ENCODE measurements around the gene PRSS21.

The PRSS21 gene

DNA sequence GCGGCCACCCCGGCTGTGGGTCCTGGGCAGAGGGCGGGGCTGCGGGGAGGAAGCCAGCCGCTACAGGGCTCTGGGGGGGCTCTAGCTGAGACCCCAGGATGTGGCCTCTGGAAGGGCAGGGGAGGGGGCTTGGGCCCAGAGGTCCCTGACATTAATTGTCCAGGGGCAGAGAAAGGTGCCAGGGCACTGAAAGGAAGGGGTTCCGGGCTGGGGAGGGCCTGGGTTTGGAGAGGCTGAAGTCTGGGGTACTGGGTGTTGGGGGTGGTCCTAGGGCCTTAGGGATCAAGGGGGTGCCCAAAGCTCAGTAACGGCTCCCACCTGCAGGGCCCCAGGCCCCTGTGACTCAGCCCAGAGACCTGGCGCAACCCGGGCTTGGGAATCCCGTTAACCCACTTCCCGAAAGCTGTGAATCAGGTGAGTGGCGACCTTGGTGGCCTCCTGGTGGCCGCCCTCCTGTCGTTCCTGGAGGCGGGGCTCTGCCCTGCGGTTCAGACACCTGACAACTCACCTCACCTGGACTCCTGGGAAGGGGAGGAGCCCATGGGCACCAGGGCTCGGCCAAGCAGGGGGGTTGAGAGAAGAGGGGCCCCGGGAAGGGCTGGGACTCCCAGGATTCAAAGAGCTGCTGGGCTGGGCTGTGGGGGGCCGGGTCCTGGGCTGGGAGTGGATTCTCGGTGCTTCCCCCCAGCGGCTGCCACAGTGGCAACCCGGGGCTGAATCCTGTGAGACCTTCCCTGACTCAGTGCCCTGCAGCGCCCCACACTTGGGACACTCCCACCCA is 41.4 kb downstream of the PRSS21 start:
- no peak for DNase-seq (ENCODE audit: low read depth in 1 of 2, low spot score in 1 of 2)
- no peak overlapping the region for H3K27ac ChIP-seq (replicated peaks)

DNA sequence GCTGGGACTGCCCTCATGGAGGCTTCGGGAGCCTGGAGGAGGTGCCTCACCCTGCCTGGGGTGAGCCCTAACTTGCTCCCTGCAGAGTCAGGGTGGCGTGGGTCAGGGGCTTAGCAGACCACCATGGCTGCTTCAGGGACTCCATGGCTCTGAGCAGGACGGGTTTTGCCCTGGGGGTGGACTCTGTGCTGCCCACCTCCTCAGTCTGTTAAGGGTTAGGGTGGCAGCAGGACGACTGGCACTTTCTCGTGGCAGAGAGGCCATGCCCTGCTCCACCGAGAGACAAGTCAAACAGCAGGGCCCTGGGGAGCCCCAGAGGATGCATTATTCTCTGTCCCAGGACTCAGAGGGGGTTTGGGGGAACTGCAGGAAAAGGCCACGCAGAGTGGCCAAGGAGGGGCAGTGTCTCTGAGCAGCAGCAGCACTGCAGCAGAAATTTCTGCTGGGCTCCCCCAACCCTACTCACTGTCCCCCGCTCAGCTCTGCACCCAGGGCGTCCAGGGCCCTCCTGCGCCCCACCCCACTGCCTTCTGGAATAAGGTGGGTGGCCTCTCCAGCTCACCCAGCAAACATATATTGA is 42.7 kb downstream of the PRSS21 start:
- TF ChIP-seq GABPA (IDR thresholded peaks at IDR 0.05; ENCODE audit: low read depth) (no peak), SPI1 (IDR thresholded peaks at IDR 0.05; ENCODE audit: borderline replicate concordance, low read depth) (no peak), POLR2AphosphoS5 (IDR thresholded peaks at IDR 0.05; ENCODE audit: low read depth) (no peak)
- TF ChIP-seq, protein P1, sequence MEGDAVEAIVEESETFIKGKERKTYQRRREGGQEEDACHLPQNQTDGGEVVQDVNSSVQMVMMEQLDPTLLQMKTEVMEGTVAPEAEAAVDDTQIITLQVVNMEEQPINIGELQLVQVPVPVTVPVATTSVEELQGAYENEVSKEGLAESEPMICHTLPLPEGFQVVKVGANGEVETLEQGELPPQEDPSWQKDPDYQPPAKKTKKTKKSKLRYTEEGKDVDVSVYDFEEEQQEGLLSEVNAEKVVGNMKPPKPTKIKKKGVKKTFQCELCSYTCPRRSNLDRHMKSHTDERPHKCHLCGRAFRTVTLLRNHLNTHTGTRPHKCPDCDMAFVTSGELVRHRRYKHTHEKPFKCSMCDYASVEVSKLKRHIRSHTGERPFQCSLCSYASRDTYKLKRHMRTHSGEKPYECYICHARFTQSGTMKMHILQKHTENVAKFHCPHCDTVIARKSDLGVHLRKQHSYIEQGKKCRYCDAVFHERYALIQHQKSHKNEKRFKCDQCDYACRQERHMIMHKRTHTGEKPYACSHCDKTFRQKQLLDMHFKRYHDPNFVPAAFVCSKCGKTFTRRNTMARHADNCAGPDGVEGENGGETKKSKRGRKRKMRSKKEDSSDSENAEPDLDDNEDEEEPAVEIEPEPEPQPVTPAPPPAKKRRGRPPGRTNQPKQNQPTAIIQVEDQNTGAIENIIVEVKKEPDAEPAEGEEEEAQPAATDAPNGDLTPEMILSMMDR (IDR thresholded peaks at IDR 0.05; ENCODE audit: insufficient read depth, low read length) = no peak
- TF ChIP-seq, protein P2, sequence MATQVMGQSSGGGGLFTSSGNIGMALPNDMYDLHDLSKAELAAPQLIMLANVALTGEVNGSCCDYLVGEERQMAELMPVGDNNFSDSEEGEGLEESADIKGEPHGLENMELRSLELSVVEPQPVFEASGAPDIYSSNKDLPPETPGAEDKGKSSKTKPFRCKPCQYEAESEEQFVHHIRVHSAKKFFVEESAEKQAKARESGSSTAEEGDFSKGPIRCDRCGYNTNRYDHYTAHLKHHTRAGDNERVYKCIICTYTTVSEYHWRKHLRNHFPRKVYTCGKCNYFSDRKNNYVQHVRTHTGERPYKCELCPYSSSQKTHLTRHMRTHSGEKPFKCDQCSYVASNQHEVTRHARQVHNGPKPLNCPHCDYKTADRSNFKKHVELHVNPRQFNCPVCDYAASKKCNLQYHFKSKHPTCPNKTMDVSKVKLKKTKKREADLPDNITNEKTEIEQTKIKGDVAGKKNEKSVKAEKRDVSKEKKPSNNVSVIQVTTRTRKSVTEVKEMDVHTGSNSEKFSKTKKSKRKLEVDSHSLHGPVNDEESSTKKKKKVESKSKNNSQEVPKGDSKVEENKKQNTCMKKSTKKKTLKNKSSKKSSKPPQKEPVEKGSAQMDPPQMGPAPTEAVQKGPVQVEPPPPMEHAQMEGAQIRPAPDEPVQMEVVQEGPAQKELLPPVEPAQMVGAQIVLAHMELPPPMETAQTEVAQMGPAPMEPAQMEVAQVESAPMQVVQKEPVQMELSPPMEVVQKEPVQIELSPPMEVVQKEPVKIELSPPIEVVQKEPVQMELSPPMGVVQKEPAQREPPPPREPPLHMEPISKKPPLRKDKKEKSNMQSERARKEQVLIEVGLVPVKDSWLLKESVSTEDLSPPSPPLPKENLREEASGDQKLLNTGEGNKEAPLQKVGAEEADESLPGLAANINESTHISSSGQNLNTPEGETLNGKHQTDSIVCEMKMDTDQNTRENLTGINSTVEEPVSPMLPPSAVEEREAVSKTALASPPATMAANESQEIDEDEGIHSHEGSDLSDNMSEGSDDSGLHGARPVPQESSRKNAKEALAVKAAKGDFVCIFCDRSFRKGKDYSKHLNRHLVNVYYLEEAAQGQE (IDR thresholded peaks at IDR 0.05; ENCODE audit: insufficient replicate concordance, low read depth) = no peak
- peaks cover 15% of the 10 kb centered on the region for H3K27me3 ChIP-seq (ENCODE audit: insufficient read depth, poor library complexity, severe bottlenecking)
- no peak overlapping the region for H3K4me3 ChIP-seq (replicated peaks; ENCODE audit: insufficient read depth, low read length)
- no peak for DNase-seq (ENCODE audit: low read depth in 1 of 2, low spot score in 1 of 2)
- no peak overlapping the region for H3K27ac ChIP-seq (replicated peaks)

More for the DNA sequence above, 41.4 kb downstream of the PRSS21 start:
- TF ChIP-seq, protein P1 (IDR thresholded peaks at IDR 0.05; ENCODE audit: insufficient read depth, low read length) = no peak
- TF ChIP-seq, protein P2 (IDR thresholded peaks at IDR 0.05; ENCODE audit: insufficient replicate concordance, low read depth) = no peak
- TF ChIP-seq SPI1 (IDR thresholded peaks at IDR 0.05; ENCODE audit: borderline replicate concordance, low read depth) (no peak), GABPA (IDR thresholded peaks at IDR 0.05; ENCODE audit: low read depth) (no peak), POLR2AphosphoS5 (IDR thresholded peaks at IDR 0.05; ENCODE audit: low read depth) (no peak)
- Histone ChIP-seq H3K27me3 (ENCODE audit: insufficient read depth, poor library complexity, severe bottlenecking) (peaks cover 15% of the 10 kb centered on the region), H3K4me3 (replicated peaks; ENCODE audit: insufficient read depth, low read length) (no peak overlapping the region)

DNA sequence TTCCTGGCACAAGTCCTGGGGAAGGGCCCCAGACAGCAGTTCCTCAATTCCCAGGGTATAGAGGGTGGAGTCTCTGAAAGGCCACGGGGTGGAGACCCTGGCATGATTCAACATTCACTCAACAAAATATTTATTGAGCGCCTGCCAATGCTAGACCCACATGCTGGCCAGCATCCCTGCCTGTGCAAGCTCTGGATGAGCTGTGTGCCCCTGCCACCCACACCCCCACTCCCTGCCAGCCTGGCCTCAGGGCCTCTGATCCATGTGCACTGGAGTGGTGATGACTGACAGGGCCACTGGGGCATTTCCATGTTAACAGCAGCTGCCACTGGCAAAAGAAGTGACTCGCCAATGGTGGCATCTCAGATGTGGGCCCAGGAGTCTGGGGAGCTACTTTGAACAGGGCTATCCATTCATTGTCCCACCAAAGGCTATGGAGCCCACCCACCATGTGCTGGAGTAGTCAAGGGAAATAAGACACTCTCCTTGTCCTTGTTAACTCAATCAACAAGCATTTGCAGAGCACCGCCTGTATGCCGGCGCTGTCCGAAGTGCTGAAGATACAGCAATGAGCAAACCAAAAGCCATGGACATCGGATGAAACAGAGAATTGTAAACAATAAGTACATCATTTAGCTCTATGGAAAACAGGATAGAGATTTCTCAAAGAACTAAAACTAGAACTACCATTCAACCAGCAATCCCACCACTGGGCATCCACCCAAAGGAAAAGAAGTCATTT is 44.0 kb downstream of the PRSS21 start:
- TF ChIP-seq, protein P2 (IDR thresholded peaks at IDR 0.05; ENCODE audit: insufficient replicate concordance, low read depth) = peak; percentile 97
- TF ChIP-seq, protein P1 (IDR thresholded peaks at IDR 0.05; ENCODE audit: insufficient read depth, low read length) = no peak
- no peak for TF ChIP-seq POLR2AphosphoS5 (IDR thresholded peaks at IDR 0.05; ENCODE audit: low read depth)
- H3K27ac ChIP-seq (replicated peaks) = no peak overlapping the region
- H3K4me3 ChIP-seq (replicated peaks; ENCODE audit: insufficient read depth, low read length) = no peak overlapping the region
- peaks cover 15% of the 10 kb centered on the region for H3K27me3 ChIP-seq (ENCODE audit: insufficient read depth, poor library complexity, severe bottlenecking)
- no peak for DNase-seq (ENCODE audit: low read depth in 1 of 2, low spot score in 1 of 2)
